Neuronal stem cell (in vitro differentiated cells): ENCODE results near the gene PIBF1.

ENCODE experiments used
- DNase-seq: peaks from one replicate; pipeline ENCODE4 v3.0.0-alpha.2; 2013; ENCODE audit warnings: low spot score
- H2AFZ ChIP-seq: one replicate; pipeline ENCODE4 v1.6.1; 2013; ENCODE audit warnings: mild to moderate bottlenecking, low read length, inconsistent platforms
- H2AK5ac ChIP-seq: 2 replicates; pipeline ENCODE4 v1.6.1; 2013; ENCODE audit warnings: low read depth, mild to moderate bottlenecking, inconsistent platforms, low read length, moderate library complexity, mixed read lengths
- H2BK120ac ChIP-seq: 2 replicates; pipeline ENCODE4 v1.6.1; 2013; ENCODE audit warnings: low read depth, mild to moderate bottlenecking, inconsistent platforms, low read length, moderate library complexity, mixed read lengths
- H2BK12ac ChIP-seq: one replicate; pipeline ENCODE4 v1.6.1; 2013; ENCODE audit warnings: low read length, inconsistent platforms
- H2BK15ac ChIP-seq: 2 replicates; pipeline ENCODE4 v1.6.1; 2013; ENCODE audit warnings: mild to moderate bottlenecking, low read length, inconsistent platforms, mixed read lengths
- H2BK5ac ChIP-seq: one replicate; pipeline ENCODE4 v1.6.1; 2013; ENCODE audit warnings: inconsistent platforms, mild to moderate bottlenecking, low read length, moderate library complexity
- H3K14ac ChIP-seq: one replicate; pipeline ENCODE4 v1.6.1; 2013; ENCODE audit warnings: low read length, inconsistent platforms
- H3K18ac ChIP-seq: 2 replicates; pipeline ENCODE4 v1.6.1; 2013; ENCODE audit warnings: low read length, inconsistent platforms
- H3K23ac ChIP-seq: 2 replicates; pipeline ENCODE4 v1.6.1; 2013; ENCODE audit warnings: low read depth, mild to moderate bottlenecking, mixed read lengths, low read length, inconsistent platforms; ENCODE audit not compliant: poor library complexity
- H3K27ac ChIP-seq: replicated peaks from 3 replicates; pipeline ENCODE4 v1.5.1; 2013; ENCODE audit warnings: low read length, inconsistent platforms
- H3K27me3 ChIP-seq, 3 experiments: 2 replicates each; pipeline ENCODE4 v1.6.1; 2013; ENCODE audit warnings: low read length in 3 of 3, mild to moderate bottlenecking in 2 of 3, inconsistent platforms in 1 of 3, low read depth in 1 of 3, mixed read lengths in 1 of 3, moderate library complexity in 1 of 3; ENCODE audit not compliant: control insufficient read depth in 3 of 3, insufficient read depth in 3 of 3
- H3K36me3 ChIP-seq, 2 donors: replicated peaks in 1 of 2; 2 replicates each; pipeline ENCODE4 v1.6.1; 2013; ENCODE audit warnings: low read length in 2 of 2; ENCODE audit not compliant: control insufficient read depth in 2 of 2, insufficient read depth in 2 of 2
- H3K4ac ChIP-seq: 2 replicates; pipeline ENCODE4 v1.6.1; 2013; ENCODE audit warnings: inconsistent platforms, mild to moderate bottlenecking, low read length, moderate library complexity
- H3K4me1 ChIP-seq, 2 donors: 1 replicate in 1 of 2; 2 replicates in 1 of 2; pipeline ENCODE4 v1.6.1; 2013; ENCODE audit warnings: low read length in 2 of 2, low read depth in 1 of 2; ENCODE audit not compliant: control insufficient read depth in 2 of 2, insufficient read depth in 1 of 2
- H3K4me2 ChIP-seq: one replicate; pipeline ENCODE4 v1.6.1; 2013; ENCODE audit warnings: mild to moderate bottlenecking, low read length, inconsistent platforms; ENCODE audit not compliant: insufficient read depth, poor library complexity, severe bottlenecking
- H3K4me3 ChIP-seq, 2 donors: 2 replicates each; pipeline ENCODE4 v1.5.1; 2013; ENCODE audit warnings: low read length in 2 of 2, mild to moderate bottlenecking in 2 of 2, inconsistent platforms in 1 of 2, moderate library complexity in 1 of 2
- H3K79me1 ChIP-seq: one replicate; pipeline ENCODE4 v1.6.1; 2013; ENCODE audit warnings: low read depth, mild to moderate bottlenecking, inconsistent platforms, low read length, moderate library complexity
- H3K9ac ChIP-seq: one replicate; pipeline ENCODE4 v1.6.1; 2013; ENCODE audit warnings: mild to moderate bottlenecking, low read depth, low read length, inconsistent platforms; ENCODE audit not compliant: poor library complexity
- H3K9me3 ChIP-seq, 2 donors: replicated peaks in 1 of 2; 2 replicates each; pipeline versions ENCODE3 to v1.6.1; 2013; ENCODE audit warnings: low read length in 2 of 2, mild to moderate bottlenecking in 2 of 2, inconsistent platforms in 1 of 2, low read depth in 1 of 2, mixed read lengths in 1 of 2, moderate library complexity in 1 of 2; ENCODE audit not compliant: control insufficient read depth in 2 of 2, insufficient read depth in 1 of 2
- H4K8ac ChIP-seq: one replicate; pipeline ENCODE4 v1.6.1; 2013; ENCODE audit warnings: low read depth, mild to moderate bottlenecking, inconsistent platforms, low read length, moderate library complexity
- H4K91ac ChIP-seq: one replicate; pipeline ENCODE4 v1.6.1; 2013; ENCODE audit warnings: low read length, low read depth, mild to moderate bottlenecking, inconsistent platforms; ENCODE audit not compliant: poor library complexity
- WGBS, 2 donors: extraction: QIAGEN DNeasy Blood & Tissue Kit; methylation state at CpG; one replicate each; pipeline ENCODE4 v1.1.7; 2013; ENCODE audit warnings: missing lambda C conversion rate in 2 of 2, mixed read lengths in 1 of 2; ENCODE audit not compliant: insufficient read length in 2 of 2, insufficient replicate concordance in 1 of 2; ENCODE audit errors: extremely low coverage in 2 of 2; 5-methylcytosine and 5-hydroxymethylcytosine counted together

The PIBF1 gene

GRCh38 chr13:72960114-72960513 is 178.2 kb downstream of the PIBF1 start:
- Histone ChIP-seq H3K23ac (no peak overlapping the region), H4K91ac (no peak overlapping the region), H2BK5ac (no peak overlapping the region), H2AK5ac (no peak overlapping the region), H2BK120ac (no peak overlapping the region), H3K18ac (no peak overlapping the region), H4K8ac (no peak overlapping the region), H3K9ac (no peak overlapping the region), H3K9me3 (peaks cover 0 to 13% of the 10 kb centered on the region in 2 donors), H3K4ac (no peak overlapping the region), H3K4me2 (no peak overlapping the region), H3K27me3 (no peaks in the 10 kb centered on the region), H2BK12ac (no peak overlapping the region), H3K14ac (no peak overlapping the region), H3K4me1 (no peaks in the 10 kb centered on the region), H3K27ac (no peak overlapping the region), H2BK15ac (no peak overlapping the region), H2AFZ (no peak overlapping the region), H3K4me3 (no peak overlapping the region), H3K79me1 (no peaks in the 10 kb centered on the region), H3K36me3 (peaks cover 0 to 12% of the 10 kb centered on the region in 2 donors)
- no peak for DNase-seq
- WGBS, 2 donors = no CpG with 5 or more reads among the region's 4 CpGs

GRCh38 chr13:72960541-72960940 is 178.6 kb downstream of the PIBF1 start:
- Histone ChIP-seq H4K8ac (no peak overlapping the region), H2BK120ac (no peak overlapping the region), H3K27me3 (no peaks in the 10 kb centered on the region), H2AK5ac (no peak overlapping the region), H3K18ac (no peak overlapping the region), H3K23ac (no peak overlapping the region), H3K14ac (no peak overlapping the region), H2BK5ac (no peak overlapping the region), H3K4ac (no peak overlapping the region), H2BK15ac (no peak overlapping the region), H3K4me3 (no peak overlapping the region), H4K91ac (no peak overlapping the region), H3K79me1 (no peaks in the 10 kb centered on the region), H2BK12ac (no peak overlapping the region), H3K9me3 (peaks cover 0 to 13% of the 10 kb centered on the region in 2 donors), H2AFZ (no peak overlapping the region), H3K36me3 (peaks cover 0 to 15% of the 10 kb centered on the region in 2 donors), H3K4me1 (no peaks in the 10 kb centered on the region), H3K4me2 (no peak overlapping the region), H3K9ac (no peak overlapping the region), H3K27ac (no peak overlapping the region)
- DNase-seq = no peak

- Histone ChIP-seq H3K4me1 (no peaks in the 10 kb centered on the region), H3K9ac (no peak overlapping the region), H3K14ac (no peak overlapping the region), H3K4me3 (no peak overlapping the region), H3K27ac (no peak overlapping the region), H4K91ac (no peak overlapping the region), H3K4me2 (no peak overlapping the region), H2BK5ac (no peak overlapping the region), H3K9me3 (no peaks in the 10 kb centered on the region), H2BK12ac (no peak overlapping the region), H2AFZ (no peak overlapping the region), H3K23ac (no peak overlapping the region), H4K8ac (no peak overlapping the region), H3K27me3 (no peaks in the 10 kb centered on the region), H3K18ac (no peak overlapping the region), H2BK15ac (no peak overlapping the region), H3K79me1 (no peaks in the 10 kb centered on the region), H2AK5ac (no peak overlapping the region), H3K36me3 (peaks cover 0 to 19% of the 10 kb centered on the region in 2 donors), H2BK120ac (no peak overlapping the region), H3K4ac (no peak overlapping the region)
- no CpG with 5 or more reads among the region's 1 CpG for WGBS, 2 donors
- DNase-seq = no peak
Measured at GRCh38 chr13:72963762-72964161, 181.8 kb downstream of the PIBF1 start.

GRCh38 chr13:72970301-72970880 is 188.5 kb downstream of the PIBF1 start:
- no peak for DNase-seq
- no peak overlapping the region for H3K23ac ChIP-seq
- no peak overlapping the region for H4K8ac ChIP-seq
- H2BK12ac ChIP-seq = no peak overlapping the region
- no peak overlapping the region for H2AFZ ChIP-seq
- H2AK5ac ChIP-seq = no peak overlapping the region
- no peak overlapping the region for H3K9ac ChIP-seq
- H3K4ac ChIP-seq = no peak overlapping the region
- no peak overlapping the region for H3K14ac ChIP-seq
- H3K36me3 ChIP-seq = peaks cover 0 to 27% of the 10 kb centered on the region in 2 donors
- H2BK120ac ChIP-seq = no peak overlapping the region
- no peak overlapping the region for H3K4me2 ChIP-seq
- no CpG with 5 or more reads among the region's 2 CpGs for WGBS, 2 donors
- H3K18ac ChIP-seq = no peak overlapping the region
- no peaks in the 10 kb centered on the region for H3K9me3 ChIP-seq
- H3K27ac ChIP-seq = no peak overlapping the region
- no peak overlapping the region for H4K91ac ChIP-seq
- H3K4me3 ChIP-seq = no peak overlapping the region
- no peaks in the 10 kb centered on the region for H3K4me1 ChIP-seq
- H3K79me1 ChIP-seq = no peaks in the 10 kb centered on the region
- H3K27me3 ChIP-seq = no peaks in the 10 kb centered on the region
- no peak overlapping the region for H2BK5ac ChIP-seq
- H2BK15ac ChIP-seq = no peak overlapping the region
